ES-I3 (cell line): ENCODE results near the gene ZNRF3.

Source experiments
- H3K36me3 ChIP-seq: 2 replicates; pipeline ENCODE4 v1.6.1; 2013; ENCODE audit warnings: mild to moderate bottlenecking, low read length, control low read depth, moderate library complexity; ENCODE audit not compliant: insufficient read depth
- H3K4me1 ChIP-seq: 2 replicates; pipeline ENCODE4 v1.6.1; 2013; ENCODE audit warnings: mild to moderate bottlenecking, control low read depth, low read length; ENCODE audit not compliant: insufficient read depth
- H3K9ac ChIP-seq: 2 replicates; pipeline ENCODE4 v1.6.1; 2013; ENCODE audit warnings: low read depth, mild to moderate bottlenecking, low read length, moderate library complexity
- H3K9me3 ChIP-seq: 2 replicates; pipeline ENCODE4 v1.6.1; 2013; ENCODE audit warnings: mild to moderate bottlenecking, low read length, moderate library complexity; ENCODE audit not compliant: control insufficient read depth, insufficient read depth

The ZNRF3 gene

GRCh38 chr22:28893810-28894209, 10.4 kb downstream of the ZNRF3 start:
- Histone ChIP-seq H3K4me1 (peaks cover 39% of the 10 kb centered on the region), H3K9me3 (no peaks in the 10 kb centered on the region), H3K36me3 (no peaks in the 10 kb centered on the region), H3K9ac (no peak overlapping the region)

DNA sequence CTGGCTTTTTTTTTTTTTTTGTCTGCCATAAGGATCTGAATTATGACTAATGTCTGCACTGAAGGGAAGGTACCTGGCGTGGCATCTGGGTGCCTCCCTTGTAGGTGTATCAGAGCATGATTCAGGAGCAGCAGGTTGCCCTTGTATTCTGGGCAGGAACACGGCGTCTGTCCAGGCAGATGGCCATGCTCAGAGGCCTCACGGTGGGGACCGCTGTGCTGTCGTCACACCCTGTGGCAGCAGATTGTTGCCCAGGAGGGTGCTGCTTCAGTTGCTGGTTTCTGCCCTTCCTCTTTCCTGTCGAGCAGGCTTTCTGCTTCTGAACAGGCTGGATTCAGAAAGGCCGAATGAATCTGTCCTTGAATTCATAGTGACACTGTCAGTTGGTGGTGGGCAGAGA, 11.0 kb downstream of the ZNRF3 start:
- Histone ChIP-seq H3K36me3 (no peaks in the 10 kb centered on the region), H3K4me1 (peaks cover 40% of the 10 kb centered on the region)

DNA sequence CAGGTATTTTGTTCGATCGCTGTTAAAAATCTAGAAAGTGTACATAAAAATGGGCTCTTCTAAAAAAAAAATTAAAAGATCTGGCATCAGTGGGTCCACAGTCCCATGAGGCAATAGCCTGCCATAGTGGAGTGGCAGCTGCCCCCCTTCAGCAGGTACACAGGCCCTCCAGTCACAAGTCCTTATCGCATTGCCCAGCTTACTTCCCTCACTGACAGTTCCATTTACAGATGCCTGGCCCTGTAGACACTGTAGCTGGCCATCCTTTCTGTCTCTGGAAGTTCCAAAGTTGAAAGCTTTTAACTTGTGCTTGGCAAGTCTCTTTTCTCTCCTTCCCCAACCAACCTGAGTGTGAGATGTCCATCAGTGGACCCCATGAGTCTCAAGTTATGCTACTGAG, 11.4 kb downstream of the ZNRF3 start:
- no peaks in the 10 kb centered on the region for H3K9me3 ChIP-seq
- no peak overlapping the region for H3K9ac ChIP-seq
- peaks cover 41% of the 10 kb centered on the region for H3K4me1 ChIP-seq
- H3K36me3 ChIP-seq, result no peaks in the 10 kb centered on the region

More for the DNA sequence above, 11.0 kb downstream of the ZNRF3 start:
- H3K9me3 ChIP-seq, result no peaks in the 10 kb centered on the region
- H3K9ac ChIP-seq, result no peak overlapping the region

DNA sequence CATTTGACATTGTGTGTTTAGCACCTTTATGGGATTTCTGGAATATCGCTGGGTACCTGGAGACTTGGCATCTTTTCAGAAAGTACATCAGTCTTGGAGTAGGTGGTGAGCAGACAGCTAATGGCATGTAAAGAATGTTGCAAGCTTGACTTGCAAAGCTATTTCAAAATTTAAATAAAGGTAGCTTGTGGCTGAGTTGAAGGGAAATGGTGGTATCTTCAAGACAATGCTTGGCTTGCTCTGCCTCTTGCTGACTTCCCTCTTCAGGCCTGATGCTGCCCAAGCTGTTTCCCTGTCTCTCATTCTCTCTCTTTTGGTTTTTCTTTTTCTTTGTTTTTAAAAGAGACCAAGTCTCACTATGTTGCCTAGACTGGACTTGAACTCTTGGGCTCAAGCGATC, 13.2 kb downstream of the ZNRF3 start:
- H3K36me3 ChIP-seq, result no peaks in the 10 kb centered on the region
- H3K9ac ChIP-seq, result no peak overlapping the region
- no peaks in the 10 kb centered on the region for H3K9me3 ChIP-seq
- peaks cover 42% of the 10 kb centered on the region for H3K4me1 ChIP-seq

DNA sequence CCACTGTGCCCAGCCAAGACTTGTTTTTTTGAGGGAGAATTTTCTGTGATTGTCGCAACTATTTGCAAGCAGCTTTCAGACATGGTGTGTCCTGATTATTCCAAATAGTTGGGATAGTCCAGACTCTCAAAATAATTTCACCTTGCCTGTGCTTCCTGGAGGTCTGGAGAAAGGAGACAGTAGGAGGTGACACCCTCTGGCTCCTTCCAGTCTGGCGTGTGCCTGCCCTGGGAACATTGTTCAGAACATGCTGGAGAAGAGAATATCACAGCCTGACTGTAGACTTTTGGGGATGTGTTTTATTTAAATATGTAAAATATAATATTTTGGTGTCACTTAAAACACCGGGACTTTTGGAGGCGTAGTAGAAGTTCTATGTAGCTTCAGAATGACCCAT, 14.9 kb downstream of the ZNRF3 start:
- no peaks in the 10 kb centered on the region for H3K9me3 ChIP-seq
- H3K9ac ChIP-seq, result no peak overlapping the region
- H3K4me1 ChIP-seq, result peaks cover 42% of the 10 kb centered on the region
- H3K36me3 ChIP-seq, result no peaks in the 10 kb centered on the region

DNA sequence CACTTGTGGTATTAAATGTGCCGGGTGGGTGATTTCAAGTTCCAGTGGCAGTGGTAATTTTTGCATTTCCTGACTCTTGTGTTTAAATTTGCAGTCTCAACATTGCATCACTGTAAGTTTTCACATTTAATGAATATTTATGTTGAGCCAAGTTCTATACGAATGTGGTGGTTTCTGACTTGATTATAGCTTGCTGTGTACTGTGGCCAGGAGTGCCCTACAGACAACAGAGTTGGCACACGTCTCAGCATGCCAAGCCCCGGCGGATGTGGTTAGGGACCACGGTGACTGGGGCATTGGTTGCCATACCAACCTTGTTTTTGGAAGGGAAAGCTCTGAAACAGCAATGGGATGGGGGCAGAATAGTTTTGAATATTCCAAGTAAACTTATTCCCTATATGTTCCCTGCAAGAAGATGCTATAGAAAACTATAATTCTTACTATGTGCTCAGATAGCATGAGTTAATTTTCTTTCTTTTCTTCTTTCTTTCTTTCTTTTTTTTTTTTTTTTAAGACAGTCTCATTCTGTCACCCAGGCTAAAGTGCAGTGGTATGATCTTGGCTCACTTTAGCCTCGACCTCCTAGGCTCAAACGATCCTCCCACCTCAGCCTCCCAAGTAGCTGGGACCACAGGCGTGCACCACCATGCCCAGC, 16.0 kb downstream of the ZNRF3 start:
- Histone ChIP-seq H3K9me3 (no peaks in the 10 kb centered on the region), H3K4me1 (peaks cover 52% of the 10 kb centered on the region), H3K36me3 (no peaks in the 10 kb centered on the region), H3K9ac (no peak overlapping the region)

DNA sequence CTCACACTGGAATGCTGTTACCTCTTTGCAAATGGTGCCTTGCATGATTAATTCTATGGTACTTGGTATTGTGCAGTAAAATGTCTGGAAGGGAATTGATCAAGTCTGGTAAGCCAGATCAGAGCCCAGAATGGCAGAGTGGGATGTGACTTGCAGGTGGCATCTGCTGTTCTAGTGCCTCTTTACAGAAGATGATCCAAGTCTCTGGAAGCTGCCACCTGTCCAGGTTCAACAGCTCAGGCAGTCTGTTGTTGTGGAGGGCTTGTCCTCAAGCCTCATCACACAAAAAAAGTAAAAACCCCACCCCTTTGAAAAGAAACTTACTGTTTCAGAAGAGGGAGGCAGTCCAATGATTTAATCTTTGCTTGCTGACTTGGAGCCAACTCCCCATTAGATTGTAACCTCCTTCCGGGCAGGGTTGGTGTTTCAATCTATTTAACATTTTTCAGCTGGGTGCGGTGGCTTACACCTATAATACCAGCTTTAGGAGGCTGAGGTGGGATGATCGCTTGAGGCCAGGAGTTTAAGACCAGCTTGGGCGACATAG, 17.1 kb downstream of the ZNRF3 start:
- H3K9ac ChIP-seq, result no peak overlapping the region
- H3K36me3 ChIP-seq, result no peaks in the 10 kb centered on the region
- H3K4me1 ChIP-seq, result peaks cover 58% of the 10 kb centered on the region
- H3K9me3 ChIP-seq, result no peaks in the 10 kb centered on the region

GRCh38 chr22:28902490-28902889, 19.1 kb downstream of the ZNRF3 start:
- peaks cover 49% of the 10 kb centered on the region for H3K4me1 ChIP-seq
- no peaks in the 10 kb centered on the region for H3K36me3 ChIP-seq
- H3K9ac ChIP-seq, result no peak overlapping the region
- no peaks in the 10 kb centered on the region for H3K9me3 ChIP-seq

- peaks cover 47% of the 10 kb centered on the region for H3K4me1 ChIP-seq
- no peaks in the 10 kb centered on the region for H3K9me3 ChIP-seq
- H3K9ac ChIP-seq, result no peak overlapping the region
- H3K36me3 ChIP-seq, result no peaks in the 10 kb centered on the region
Observed at GRCh38 chr22:28903080-28903479, 19.7 kb downstream of the ZNRF3 start.

GRCh38 chr22:28903729-28904128, 20.4 kb downstream of the ZNRF3 start:
- H3K4me1 ChIP-seq, result peaks cover 47% of the 10 kb centered on the region
- no peaks in the 10 kb centered on the region for H3K9me3 ChIP-seq
- H3K9ac ChIP-seq, result no peak overlapping the region
- H3K36me3 ChIP-seq, result no peaks in the 10 kb centered on the region

- Histone ChIP-seq H3K36me3 (no peaks in the 10 kb centered on the region), H3K9ac (no peak overlapping the region), H3K9me3 (no peaks in the 10 kb centered on the region), H3K4me1 (peaks cover 46% of the 10 kb centered on the region)
Observed at GRCh38 chr22:28904211-28904896, 21.0 kb downstream of the ZNRF3 start.

- no peaks in the 10 kb centered on the region for H3K36me3 ChIP-seq
- H3K9ac ChIP-seq, result no peak overlapping the region
- H3K4me1 ChIP-seq, result peaks cover 39% of the 10 kb centered on the region
- no peaks in the 10 kb centered on the region for H3K9me3 ChIP-seq
Observed at GRCh38 chr22:28905256-28905832, 22.0 kb downstream of the ZNRF3 start.

DNA sequence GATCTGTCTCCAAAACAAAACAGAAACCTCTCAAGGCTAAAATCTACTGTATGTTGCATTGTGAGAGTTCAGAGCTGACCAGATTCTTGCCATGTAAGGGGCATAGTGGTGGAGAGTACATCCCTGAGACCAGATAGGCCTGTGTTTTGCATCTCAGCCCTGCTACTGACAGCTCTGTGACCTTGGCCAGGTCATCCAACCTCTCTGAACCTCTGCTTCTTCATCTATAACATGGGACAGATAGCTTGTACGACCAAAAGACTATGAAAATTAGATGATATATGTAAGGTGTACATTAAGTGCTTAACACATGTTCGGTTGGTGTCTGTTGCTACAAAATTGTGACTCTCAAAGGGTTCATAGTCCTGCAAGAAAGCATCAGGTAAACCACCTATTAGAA, 22.9 kb downstream of the ZNRF3 start:
- peaks cover 39% of the 10 kb centered on the region for H3K4me1 ChIP-seq
- no peaks in the 10 kb centered on the region for H3K9me3 ChIP-seq
- H3K9ac ChIP-seq, result no peak overlapping the region
- no peaks in the 10 kb centered on the region for H3K36me3 ChIP-seq

- no peaks in the 10 kb centered on the region for H3K36me3 ChIP-seq
- peaks cover 42% of the 10 kb centered on the region for H3K4me1 ChIP-seq
- H3K9ac ChIP-seq, result no peak overlapping the region
- no peaks in the 10 kb centered on the region for H3K9me3 ChIP-seq
Observed at GRCh38 chr22:28907311-28908008, 24.1 kb downstream of the ZNRF3 start.
